DND-41 (cell line): ENCODE measurements around the gene SHANK1.

Source experiments
- CTCF ChIP-seq: IDR thresholded peaks from 2 replicates; pipeline ENCODE4 v1.5.1; 2012; ENCODE audit warnings: borderline replicate concordance, low read length, moderate library complexity, mild to moderate bottlenecking; ENCODE audit not compliant: poor library complexity, severe bottlenecking; ENCODE audit errors: extremely low read depth
- EZH2 ChIP-seq: IDR thresholded peaks from 3 replicates; pipeline ENCODE4 v1.6.1; 2012; ENCODE audit warnings: borderline replicate concordance, low read depth, mild to moderate bottlenecking, moderate library complexity, low read length, inconsistent platforms; ENCODE audit not compliant: severe bottlenecking

GRCh38 chr19:50654882-50655281 is 64.7 kb downstream of the SHANK1 start:
- TF ChIP-seq CTCF (no peak), EZH2 (no peak)
